Activated CD8-positive, alpha-beta memory T cell treated with anti-CD3 and anti-CD28 coated beads for 1 hour (primary cell): ENCODE data around the gene R3HDML.
"Not testable (repeated sequence)": the region's sequence is repeated elsewhere in the genome, so short reads cannot be mapped to it uniquely, and the experiment has no call there.

Experiments used
- DNase-seq, 2 donors: peaks; one replicate each; pipeline ENCODE4 v3.0.0-alpha.2; 2020; ENCODE audit warnings: low read depth in 1 of 2; ENCODE audit errors: extremely low read depth in 1 of 2

R3HDML gene, protein sequence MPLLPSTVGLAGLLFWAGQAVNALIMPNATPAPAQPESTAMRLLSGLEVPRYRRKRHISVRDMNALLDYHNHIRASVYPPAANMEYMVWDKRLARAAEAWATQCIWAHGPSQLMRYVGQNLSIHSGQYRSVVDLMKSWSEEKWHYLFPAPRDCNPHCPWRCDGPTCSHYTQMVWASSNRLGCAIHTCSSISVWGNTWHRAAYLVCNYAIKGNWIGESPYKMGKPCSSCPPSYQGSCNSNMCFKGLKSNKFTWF

DNA sequence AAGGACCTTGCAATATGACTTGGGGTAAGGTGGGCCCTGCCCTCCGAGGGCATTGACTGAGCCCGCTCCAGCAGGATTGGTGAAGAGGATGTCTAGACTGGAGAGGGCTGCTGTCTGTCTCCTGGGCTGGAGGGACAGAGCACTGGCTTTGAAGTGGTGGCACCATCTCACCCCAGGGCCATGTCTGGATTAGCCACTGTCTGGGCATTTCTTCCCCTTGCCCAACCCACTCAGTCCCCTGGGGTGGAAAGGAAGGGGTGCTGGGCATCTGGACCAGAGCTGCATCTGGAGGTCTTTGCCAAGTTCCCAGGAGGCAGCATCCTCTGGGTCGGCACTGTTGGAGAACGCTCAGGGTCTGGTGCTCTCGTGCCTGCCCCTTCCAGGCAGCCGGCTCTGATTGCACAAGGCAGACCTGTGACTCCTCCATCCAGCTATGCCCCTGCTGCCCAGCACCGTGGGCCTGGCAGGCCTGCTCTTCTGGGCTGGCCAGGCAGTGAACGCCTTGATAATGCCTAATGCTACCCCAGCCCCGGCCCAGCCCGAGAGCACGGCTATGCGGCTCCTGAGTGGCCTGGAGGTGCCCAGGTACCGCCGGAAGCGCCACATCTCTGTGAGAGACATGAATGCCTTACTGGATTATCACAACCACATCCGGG, at the start of gene R3HDML:
TSS of gene R3HDML (plus strand) at position 319 of the 656 bp plus-strand sequence. CDS start at position 434, 115 bp downstream.
- DNase-seq, result no peak

DNA sequence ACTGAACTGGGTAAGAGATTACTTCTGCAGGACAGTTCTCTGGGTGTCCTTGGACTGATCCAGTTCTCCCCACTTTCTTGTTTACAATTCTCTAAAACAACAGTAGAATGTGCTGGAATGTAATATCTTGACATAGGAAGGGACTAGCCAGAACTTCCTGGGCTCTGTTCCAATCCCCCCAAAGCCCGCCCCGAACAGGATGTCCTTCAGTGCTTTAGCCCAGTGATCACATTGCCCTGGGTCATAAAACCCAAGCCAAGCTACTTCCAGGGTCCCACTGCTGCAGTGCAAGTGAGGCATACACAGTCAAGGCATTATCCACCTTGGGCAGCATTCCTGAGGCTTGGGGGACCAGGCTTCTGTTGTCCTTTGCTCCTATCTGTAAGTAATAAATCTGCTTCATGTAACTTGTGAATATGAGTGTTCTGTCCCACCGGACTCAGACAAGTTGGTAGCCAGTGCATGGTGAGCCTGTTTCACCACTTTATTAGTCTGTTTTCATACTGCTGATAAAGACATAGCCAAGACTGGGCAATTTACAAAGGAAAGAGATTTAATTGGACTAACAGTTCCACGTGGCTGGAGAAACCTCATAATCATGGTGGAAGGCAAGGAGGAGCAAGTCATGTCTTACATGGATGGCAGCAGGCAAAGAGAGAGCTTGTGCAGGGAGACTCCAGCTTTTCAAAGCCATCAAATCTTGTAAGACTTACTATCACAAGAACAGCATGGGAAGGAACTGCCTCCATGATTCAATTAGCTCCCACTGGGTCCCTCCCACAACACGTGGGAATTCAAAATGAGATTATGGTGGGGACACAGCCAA, 49.4 kb upstream of the R3HDML start:
- DNase-seq, result no peak

DNA sequence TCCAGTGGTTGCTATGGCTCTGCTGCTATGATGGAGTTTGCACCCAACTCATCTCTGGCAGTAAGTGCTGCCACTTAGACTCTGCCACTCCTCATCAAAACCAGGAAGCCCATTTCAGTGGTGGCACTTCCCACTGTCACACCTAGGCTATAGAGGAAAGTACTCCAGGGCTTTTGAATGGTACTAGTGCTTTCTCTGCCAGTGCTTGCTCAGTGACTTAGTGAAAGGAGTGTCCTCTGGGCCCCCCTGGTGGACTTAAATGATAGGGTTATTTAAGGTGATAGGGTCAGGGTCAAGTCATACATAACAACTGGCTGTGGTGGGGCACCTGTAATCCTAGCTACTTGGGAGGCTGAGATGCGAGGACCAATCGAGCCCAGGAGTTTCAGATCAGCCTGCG, 48.6 kb upstream of the R3HDML start:
- DNase-seq, result no peak

DNA sequence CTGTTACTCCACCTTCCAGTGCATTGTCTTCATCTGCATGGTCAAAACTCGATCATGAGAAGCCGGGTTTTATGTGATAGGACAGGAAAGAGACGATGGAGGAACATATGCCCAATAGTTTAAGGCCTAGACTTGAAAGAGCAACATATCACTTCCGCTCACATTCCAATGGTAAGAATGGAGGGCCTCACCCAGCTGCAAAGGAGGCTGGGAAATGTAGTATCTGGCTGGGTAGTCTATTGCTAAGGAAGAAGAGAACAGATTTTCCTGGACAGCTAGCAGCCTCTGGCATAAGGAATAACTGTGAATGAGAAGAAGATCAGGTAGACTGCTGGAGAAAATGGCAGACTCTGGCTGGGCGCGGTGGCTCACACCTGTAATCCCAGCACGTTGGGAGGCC, 45.1 kb upstream of the R3HDML start:
- DNase-seq, result no peak

DNA sequence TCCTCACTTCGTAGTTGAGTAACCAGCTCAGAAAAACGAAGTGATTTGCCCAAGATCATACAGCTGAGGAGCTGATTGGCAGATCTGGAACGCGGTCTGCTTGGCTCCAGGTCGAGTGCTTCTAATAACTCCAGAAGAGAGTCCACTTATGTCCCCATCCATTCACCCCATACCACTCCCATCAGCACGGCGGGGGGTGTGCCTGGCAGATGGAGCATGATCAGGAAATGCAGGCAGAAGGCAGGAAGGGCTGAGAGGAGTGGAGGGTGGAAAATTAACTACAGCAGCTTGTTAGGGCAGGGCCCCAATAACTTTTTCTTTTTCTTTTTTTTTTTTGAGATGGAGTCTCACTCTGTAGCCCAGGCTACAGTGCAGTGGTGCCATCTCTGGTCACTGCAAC, 40.8 kb upstream of the R3HDML start:
- DNase-seq, result no peak

DNA sequence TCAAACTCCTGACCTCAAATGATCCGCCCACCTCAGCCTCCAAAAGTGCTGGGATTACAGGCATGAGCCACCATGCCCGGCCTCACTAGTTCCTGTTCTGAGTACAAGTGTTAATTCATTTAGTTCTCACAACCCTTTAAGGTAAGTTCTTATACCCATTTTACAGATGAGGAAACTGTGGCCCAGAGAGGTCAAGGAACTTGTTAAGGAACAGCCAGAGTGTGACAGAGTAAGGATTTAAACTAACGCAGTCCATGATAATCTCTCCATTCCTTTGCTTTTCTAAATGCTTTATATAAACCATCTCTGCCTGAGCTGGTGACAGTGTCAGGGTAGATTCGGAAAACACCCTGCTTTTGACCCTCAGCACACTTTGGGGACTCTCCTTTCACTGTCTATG, 39.1 kb upstream of the R3HDML start:
- DNase-seq, result no peak

DNA sequence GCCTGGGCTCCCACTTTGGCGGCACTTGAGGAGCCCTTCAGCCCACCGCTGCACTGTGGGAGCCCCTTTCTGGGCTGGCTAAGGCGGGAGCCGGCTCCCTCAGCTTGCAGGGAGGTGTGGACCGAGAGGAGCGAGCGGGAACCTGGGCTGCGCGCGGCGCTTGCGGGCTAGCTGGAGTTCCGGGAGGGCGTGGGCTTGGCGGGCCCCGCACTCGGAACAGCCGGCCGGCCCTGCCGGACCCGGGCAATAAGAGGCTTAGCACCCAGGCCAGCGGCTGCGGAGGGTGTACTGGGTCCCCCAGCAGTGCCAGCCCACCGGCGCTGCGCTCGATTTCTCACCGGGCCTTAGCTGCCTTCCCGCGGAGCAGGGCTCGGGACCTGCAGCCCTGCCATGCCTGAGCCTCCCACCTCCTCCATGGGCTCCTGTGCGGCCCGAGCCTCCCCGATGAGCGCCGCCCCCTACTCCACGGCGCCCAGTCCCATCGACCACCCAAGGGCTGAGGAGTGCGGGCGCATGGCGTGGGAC, 37.8 kb upstream of the R3HDML start:
- DNase-seq, result not testable (repeated sequence)

DNA sequence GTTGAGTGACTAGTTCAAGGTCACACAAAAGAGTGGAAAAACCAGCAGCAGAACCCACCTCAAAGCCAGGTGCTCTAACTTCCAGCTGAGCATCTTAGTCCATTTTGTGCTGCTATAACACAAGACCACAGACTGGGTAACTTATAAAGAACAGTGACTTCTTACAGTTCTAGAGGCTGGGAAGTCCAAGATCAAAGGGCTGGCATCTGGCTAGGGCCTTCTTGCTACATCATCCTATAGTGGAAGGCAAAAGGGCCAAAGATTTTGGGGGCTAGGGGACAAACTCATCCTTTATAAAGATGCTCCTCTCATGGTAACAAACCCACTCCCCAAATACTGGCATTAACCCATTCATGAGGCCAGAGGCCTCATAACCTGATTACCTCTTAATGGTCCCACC, 35.6 kb upstream of the R3HDML start:
- no peak for DNase-seq

DNA sequence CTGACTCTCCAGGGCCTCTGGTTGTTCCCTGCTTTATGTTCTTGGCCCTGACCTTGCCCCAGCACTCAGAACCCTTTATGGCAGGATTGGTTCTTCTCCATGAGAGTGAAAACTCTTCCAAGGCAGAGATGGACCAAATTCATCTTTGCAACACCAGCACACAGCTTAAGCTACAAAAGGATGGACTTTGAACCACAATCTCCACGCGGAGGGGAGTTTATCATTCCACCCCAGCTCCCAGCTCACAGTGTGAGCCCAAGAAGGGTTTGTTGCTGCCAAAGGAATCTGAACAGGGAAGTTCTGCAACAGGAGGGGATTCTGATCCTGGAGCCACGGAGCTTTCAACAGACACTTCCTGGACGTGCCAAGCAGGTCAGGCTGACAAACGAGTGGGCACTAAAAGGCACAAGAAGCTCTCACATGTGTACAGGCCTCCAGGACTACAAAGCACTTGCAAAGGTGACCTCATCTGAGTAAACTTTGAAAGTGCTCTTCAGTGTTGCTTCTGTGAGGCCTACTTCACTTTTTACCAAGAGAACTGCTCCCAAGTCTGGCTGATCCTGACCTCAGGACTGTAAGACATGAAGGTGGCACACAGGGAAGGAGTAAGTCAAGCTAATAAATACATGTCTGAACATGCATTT, 34.7 kb upstream of the R3HDML start:
- no peak for DNase-seq

DNA sequence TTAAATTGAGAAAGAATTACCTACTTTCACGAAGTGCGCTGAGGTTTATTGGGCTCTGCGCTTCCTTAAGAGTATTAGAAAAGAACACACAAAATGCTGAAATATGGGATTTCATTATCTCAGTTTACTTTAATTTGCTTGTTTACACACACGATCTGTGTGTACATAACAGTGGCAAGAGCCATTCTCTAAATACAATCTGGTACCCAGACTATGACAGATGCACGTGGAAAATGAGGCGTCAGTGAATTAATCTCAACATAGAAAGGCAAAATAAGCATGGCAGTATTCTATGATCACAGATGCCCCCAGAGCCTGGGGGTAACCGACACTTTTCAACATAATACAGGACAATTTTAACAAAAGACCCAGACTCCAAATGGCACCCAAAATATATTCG, 34.1 kb upstream of the R3HDML start:
- DNase-seq, result no peak

DNA sequence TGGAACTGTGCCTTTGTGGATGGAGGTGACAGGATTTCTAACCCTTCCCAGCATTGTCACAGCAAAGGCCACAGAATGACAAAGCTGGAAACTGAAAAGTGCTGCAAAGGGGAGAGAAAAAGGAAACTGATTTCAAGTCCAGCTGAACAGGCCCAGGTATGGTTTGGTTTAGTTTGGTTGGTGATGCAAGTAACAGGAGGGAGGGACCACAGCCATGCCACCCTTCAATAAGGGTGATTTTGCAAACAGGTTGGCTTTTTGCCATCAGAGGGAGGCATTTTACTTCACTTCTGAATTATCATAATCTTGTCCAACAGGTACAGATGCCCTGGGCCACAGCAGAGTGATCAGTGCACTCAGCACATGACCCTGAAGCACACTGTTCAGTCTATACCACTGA, 32.5 kb upstream of the R3HDML start:
- DNase-seq, result no peak

DNA sequence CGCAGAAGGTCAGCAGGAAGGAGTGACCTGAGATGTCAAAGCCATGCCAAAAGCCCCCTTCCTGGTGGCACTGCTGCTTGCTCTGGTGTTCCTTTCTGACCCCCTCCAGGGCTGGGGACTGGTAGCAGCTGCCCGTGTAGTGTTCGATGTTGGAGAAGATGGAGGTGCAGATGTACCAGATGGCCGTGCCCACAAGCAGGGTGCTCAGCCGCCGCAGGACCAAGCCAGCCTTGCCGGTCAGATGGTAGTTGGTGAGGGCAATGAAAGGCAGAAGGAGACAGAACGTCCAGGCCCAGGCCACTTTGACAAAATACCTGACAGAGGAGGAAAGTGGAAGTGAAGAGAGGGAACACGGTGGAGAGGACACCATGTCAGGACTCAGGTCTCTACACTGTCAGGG, 29.9 kb upstream of the R3HDML start:
- no peak for DNase-seq

DNA sequence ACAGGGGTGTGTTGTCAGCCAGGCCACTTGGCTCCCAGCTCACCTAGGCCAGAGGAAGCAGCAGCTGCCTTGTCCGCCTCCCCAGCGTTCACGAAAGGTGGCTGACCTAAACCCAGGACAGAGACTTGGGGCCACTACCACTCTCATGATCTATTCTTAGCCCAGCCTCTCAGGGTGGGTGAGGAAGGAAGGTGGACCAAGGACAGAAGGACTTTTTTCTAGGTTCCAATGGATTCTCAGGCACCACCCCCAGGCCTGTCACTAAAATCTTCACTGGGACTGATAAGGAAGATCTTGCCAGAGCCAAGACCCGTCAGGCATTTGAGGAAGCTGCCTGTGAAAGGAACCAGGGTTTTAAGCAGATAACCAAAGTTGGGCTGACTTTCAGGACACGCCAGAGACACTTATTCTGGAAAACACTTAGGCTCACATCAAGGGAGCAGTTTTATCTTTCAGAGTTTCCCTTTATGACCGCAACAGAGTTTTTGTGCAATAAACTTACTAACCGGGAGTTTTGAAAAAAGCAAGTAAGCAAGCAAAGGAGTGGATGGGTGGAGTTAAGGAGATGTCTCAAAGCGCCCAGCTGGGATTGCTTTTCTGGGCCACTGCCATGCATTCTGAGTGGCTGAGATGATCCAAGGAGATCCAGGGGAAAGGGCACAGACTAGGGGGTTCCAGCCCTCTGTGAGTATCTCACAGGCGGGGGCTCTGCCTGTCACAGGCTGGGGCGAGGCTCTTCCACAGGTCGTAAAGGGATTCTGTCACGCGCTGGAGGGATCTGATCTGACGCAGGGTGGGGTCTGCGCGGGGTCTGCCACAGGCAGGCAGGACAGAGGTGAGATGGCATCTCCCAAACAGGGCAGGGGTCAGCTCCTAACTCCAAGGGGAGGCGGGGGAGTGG, 26.8 kb upstream of the R3HDML start:
- DNase-seq, result no peak

DNA sequence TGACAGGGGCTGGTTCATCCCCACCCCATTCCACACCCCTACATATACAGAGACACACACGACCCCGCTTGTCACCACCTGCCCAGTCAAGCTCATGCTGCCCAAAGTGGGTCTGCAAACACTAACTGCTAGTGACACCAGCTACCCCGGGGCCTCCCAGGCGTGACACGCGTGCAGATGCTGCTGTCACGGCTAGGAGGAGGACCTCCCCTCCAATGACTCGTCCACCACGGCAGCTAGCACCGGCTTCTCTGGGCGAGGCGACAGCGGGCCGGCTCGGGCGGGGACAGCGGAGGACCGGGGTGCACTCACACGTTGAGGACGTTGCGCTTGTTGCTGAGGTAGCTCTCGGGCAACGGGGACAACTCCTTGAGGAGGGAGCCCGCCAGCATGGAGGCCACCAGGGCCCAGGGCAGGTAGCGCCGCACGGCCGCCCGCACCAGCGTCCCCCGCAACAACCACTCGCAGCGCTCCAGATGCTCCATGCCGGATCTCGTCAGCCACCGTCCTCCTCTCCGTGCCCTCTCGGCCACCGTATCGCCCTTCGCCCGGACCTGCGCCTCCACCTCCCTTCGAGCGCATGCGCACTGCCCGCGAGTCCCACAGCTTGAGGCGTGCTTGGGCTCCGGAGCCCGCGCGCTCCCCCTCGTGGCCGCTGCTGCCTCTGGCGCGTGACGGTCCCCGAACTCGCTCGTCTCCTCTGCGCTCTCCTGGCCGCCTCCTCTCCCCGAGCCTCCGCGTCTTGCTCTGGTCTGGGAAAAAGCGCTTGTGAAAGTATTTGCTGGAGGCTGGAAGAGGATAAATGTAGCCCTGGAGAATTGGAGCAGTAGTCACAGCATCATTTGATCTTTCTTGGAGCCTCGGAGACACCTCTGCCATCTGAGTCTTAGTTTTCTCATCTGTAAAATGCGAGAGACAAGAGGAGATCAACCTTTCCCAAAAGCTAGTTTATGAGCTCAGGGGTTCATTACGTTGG, 25.9 kb upstream of the R3HDML start, which contains the start of gene FITM2:
TSS of gene FITM2 (minus strand) at position 539 of the 976 bp plus-strand sequence. CDS start at position 485, 54 bp downstream.
- DNase-seq, result peak; percentile 96 to 98

DNA sequence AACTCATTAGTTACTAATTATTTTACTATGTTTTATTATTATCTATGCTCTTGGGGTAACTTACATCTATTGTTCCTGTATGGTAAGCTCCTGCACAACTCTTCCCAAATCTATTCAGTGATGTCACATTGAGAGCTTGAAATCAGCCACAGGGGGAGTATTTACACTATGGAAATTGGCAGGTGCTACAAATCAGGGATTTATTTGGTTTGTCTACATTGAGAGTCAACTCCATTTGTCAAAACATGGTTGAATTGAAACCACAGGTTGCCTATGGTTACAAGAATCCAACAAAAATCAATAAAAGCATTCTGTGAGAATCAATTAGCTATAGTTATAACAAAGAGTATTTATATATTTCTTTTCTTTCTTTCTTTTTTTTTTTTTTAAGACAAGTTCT, 22.0 kb upstream of the R3HDML start:
- DNase-seq, result no peak

DNA sequence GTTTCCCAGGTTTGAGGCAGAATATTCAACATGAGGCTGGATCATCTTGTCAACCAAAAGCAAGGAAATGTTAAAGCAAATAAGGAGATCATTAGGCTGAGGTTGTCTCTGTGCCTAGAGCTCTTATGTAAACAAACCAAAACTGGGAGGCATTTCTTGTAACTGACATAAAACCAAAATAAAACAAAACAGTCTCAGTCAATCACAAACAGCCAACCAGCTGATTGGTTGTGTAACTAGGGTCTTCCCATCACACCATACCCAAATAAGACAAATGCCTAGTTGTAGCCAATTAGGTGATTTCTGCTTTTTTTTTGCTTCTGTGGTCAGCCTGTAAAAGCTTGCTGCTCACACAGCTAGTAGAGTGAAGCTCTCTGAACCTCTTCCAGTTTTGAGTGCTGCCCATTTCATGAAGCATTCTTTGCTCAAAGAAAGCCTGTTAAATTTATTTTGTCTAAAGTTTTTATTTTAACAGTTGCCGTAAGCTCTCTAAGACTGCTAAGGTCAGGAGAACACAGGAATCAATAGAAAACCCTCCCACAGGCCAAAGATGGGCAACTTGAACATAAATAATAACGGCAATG, 16.9 kb upstream of the R3HDML start:
- DNase-seq, result no peak

DNA sequence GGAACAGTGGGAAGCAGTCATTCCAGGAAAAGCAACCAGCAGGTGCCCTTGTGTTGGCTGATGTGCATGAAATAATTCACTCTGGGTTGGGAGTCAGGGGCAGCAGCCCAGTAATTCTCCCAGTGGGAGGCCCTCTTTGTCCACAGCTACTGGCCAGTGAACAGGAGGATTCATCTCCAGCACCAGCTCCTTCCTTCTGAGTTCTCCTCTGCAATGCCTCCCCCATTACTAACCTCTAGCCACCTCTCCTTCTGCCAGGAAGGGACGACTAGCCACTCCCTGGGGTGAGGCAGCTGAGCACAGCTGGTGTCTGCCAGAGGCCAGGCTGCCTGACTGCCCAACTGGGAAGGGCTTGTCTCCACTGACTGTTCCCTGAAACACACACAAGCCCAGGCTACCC, 12.5 kb upstream of the R3HDML start:
- DNase-seq, result no peak

DNA sequence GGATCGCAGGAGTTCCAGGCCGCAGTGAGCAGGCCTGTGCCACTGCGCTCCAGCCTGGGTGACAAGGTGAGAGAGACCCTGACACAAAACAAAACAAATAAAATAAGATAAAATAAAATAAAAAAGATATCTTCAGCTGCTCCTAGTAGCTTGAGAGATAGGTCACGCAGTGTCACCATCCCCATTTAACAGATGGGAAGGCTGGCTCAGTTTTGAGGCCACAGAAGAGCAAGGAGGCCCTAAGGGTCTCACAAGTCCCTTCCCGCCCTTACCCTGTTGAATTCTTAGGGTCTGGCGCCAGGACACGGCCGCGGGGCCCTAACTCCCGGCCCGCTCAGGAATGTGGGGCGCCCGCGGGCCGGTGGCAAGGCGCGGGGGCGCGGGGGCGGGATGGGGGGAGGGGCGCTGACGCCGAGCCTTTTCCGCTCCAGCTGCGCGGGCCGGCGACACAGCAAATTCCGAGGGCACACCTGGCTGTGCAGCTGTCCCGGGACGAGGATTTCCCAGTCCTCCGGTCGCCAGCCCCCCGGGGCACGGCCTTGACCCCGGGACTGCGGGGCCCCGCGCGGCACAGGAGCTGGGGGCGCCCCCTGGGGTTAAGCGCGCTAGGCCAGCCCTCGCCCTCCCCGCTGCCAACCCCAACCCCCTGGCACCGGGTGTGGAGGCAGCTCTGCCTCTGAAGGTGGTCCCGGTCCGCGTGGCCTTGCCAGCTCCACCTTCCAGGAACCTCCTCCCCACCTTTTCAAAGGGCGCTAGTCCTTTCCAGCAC, 10.3 kb upstream of the R3HDML start:
- DNase-seq, result no peak
